A673 (cell line): ENCODE measurements around the gene HDAC4.

Source experiments
- EZH2 ChIP-seq: fragments of 200-600 bp; sonication (generic); IDR thresholded peaks from 2 replicates; pipeline ENCODE4 v1.6.1; 2017; ENCODE audit warnings: borderline replicate concordance, low read depth, mild to moderate bottlenecking, mixed read lengths, antibody characterized with exemption, low read length; ENCODE audit not compliant: poor library complexity, severe bottlenecking
- TF ChIP-seq, protein P1 (sequence below): fragments of 300-800, 200-600 bp; sonication (generic); conservative IDR thresholded peaks from 2 replicates; pipeline ENCODE4 v1.5.1; 2017; ENCODE audit warnings: low read depth, mild to moderate bottlenecking, antibody characterized with exemption, low read length, moderate library complexity, mixed read lengths

DNA sequence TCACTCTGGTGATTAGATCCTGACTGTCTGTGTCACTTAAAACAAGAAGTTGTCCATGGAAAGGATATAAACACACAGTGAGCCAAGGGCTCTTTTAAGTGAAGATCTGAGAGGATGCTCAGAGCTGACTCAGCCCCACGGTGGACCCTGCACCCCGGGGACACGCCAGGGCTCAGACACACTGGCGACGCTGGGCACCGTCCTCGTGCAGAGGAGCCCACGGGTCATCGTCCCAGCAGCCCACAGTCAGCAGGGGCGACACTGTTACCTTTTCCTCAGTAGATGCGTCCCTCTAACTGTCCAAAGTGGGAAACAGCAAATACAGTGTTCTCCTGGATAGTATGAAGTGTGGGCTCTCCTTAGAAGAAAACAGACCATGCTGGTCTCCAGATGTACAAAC is 225.6 kb downstream of the HDAC4 start:
- TF ChIP-seq, protein P1, sequence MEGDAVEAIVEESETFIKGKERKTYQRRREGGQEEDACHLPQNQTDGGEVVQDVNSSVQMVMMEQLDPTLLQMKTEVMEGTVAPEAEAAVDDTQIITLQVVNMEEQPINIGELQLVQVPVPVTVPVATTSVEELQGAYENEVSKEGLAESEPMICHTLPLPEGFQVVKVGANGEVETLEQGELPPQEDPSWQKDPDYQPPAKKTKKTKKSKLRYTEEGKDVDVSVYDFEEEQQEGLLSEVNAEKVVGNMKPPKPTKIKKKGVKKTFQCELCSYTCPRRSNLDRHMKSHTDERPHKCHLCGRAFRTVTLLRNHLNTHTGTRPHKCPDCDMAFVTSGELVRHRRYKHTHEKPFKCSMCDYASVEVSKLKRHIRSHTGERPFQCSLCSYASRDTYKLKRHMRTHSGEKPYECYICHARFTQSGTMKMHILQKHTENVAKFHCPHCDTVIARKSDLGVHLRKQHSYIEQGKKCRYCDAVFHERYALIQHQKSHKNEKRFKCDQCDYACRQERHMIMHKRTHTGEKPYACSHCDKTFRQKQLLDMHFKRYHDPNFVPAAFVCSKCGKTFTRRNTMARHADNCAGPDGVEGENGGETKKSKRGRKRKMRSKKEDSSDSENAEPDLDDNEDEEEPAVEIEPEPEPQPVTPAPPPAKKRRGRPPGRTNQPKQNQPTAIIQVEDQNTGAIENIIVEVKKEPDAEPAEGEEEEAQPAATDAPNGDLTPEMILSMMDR = no peak
- no peak for TF ChIP-seq EZH2
